GM21381 (cell line): Measurements from ENCODE around the gene PSKH1.
"Not testable (repeated sequence)": the region's sequence is repeated elsewhere in the genome, so short reads cannot be mapped to it uniquely, and the experiment has no call there.

Source experiments
- ATAC-seq: cut with Tn5 transposase; IDR thresholded peaks from one replicate; pipeline ENCODE4 v1.9.1; 2021; ENCODE audit warnings: mild to moderate bottlenecking, moderate library complexity; ENCODE audit not compliant: unreplicated experiment

PSKH1 gene

DNA sequence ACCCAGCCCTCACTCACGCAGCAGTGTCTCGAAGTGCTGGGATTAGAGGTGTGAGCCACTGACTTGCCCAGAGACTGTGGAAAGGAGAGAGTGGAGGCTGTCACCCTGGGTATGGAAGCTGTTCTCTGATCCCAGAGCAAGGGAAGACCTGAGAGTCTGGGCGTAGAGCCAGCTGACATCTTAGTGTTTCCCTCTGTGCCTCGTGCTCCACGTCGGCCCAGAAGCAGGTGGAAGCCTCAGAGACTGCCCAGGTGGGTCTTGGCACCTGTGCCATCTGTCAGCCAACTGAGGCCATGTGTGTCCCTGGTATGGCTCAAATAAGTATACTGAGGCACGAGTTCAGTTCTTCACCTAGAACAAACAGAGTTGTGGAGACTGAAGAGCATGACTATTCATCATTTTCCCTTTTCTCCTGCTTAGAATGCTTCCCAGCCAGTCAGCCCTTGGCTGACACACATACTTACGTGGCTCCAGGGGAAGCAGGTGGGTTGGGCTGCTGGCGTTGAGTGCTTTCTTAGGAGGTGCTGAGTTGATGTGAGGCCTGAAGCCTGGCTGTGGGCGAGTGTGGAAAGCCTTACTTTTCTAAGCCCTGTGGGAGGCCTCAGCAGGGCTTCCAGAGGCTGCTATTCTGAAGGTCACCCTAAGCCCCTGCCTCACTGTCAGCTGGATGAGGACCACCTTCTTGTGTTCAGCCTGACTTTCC lies 30.5 kb downstream of the PSKH1 start:
- ATAC-seq = no peak

DNA sequence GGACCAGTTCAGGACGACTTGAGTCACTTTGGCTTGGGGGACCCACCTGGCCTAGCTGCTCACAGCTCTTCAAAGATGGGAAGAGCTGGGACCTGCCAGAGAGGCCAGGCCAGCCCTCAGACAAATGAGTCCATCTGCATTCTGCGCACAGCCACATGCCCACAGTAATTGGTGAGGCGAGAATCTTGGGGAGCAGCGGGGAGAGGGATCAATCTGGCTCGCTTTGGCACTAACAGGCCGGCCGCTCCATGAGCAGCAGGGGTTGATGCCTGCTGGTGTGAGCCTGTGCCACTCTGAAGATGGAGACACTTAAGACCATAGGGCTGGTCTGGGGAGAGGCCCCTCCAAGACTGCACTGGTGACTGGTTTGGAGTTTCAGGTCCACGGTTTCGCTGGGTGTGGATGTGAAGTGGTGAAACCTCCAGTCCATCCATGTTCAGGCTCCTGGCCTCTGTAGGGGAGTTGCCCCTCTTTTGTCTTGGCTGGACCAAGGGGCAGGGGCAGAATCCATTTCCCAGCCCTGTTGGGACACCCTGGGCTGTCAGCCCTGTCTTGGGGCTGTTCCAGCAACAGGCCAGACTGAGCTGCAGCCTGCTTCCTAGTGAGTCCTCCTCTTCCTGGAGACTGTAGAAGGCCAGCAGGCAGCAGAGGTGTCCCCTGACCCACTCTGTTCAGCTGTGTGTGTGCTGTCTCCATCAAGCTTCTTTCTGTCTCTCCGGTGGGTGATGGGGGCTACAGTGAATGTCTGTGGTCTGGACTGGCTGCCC lies 31.3 kb downstream of the PSKH1 start:
- ATAC-seq = no peak

DNA sequence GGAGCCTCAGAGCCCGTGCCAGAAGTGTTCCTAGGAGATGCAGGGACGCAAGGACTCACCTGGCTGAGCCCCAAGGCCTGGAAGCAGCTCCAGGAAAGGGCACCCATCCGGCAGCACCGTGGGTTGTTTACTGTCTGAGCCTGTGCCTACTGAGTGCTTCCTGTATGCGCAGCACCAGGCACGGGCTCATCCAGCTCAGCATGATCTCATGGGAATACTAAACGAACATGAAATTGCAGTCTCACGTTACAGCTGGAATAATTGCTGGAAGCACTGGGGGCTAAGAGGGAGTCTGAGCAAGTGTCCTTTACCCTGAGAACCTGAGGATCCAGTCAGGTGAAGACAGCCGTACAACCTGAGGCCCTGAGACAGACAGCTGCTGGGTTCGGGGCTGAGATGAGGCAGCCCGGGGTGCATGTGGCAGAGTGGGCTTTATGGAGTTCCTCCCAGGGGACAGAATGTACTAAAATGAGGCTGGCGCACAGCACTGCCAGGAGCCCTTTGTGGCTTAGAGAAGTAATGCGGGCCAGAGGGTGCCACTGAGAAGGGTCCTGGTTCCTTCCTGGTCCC lies 33.2 kb downstream of the PSKH1 start:
- no peak for ATAC-seq

DNA sequence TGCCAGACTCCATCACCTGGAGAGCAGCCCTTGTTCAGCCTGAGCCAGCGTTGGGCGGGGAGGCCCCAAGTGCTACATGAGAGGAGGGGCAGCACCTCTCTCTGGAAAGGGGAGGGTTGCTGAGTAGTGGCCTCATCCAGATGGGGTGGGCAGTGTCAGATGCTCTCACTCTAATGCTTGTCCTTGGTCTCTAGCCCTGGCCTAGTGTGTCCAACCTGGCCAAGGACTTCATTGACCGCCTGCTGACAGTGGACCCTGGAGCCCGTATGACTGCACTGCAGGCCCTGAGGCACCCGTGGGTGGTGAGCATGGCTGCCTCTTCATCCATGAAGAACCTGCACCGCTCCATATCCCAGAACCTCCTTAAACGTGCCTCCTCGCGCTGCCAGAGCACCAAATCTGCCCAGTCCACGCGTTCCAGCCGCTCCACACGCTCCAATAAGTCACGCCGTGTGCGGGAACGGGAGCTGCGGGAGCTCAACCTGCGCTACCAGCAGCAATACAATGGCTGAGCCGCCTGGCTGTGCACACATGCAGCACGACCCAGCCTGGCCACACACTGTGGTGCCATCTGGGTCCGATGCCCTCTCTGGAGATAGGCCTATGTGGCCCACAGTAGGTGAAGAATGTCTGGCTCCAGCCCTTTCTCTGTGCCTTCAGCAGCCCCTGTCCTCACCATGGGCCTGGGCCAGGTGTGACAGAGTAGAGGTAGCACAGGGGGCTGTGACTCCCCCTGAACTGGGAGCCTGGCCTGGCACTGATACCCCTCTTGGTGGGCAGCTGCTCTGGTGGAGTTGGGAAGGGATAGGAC lies 34.3 kb downstream of the PSKH1 start:
- no peak for ATAC-seq

DNA sequence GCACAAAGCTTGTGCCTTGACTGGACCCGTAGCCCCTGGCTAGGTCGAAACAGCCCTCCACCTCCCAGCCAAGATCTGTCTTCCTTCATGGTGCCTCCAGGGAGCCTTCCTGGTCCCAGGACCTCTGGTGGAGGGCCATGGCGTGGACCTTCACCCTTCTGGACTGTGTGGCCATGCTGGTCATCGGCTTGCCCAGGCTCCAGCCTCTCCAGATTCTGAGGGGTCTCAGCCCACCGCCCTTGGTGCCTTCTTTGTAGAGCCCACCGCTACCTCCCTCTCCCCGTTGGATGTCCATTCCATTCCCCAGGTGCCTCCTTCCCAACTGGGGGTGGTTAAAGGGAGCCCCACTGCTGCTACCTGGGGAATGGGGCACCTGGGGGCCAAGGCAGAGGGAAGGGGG lies 35.1 kb downstream of the PSKH1 start:
- no peak for ATAC-seq

DNA sequence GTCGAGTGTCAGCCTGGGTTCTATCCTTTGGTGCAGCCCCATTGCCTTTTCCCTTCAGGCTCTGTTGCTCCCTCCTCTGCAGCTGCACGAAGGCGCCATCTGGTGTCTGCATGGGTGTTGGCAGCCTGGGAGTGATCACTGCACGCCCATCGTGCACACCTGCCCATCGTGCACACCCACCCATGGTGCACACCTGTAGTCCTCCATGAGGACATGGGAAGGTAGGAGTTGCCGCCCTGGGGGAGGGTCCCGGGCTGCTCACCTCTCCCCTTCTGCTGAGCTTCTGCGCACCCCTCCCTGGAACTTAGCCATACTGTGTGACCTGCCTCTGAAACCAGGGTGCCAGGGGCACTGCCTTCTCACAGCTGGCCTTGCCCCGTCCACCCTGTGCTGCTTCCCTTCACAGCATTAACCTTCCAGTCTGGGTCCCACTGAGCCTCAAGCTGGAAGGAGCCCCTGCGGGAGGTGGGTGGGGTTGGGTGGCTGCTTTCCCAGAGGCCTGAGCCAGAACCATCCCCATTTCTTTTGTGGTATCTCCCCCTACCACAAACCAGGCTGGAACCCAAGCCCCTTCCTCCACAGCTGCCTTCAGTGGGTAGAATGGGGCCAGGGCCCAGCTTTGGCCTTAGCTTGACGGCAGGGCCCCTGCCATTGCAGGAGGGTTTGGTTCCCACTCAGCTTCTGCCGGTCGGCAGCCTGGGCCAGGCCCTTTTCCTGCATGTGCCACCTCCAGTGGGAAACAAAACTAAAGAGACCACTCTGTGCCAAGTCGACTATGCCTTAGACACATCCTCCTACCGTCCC lies 35.7 kb downstream of the PSKH1 start:
- no peak for ATAC-seq

DNA sequence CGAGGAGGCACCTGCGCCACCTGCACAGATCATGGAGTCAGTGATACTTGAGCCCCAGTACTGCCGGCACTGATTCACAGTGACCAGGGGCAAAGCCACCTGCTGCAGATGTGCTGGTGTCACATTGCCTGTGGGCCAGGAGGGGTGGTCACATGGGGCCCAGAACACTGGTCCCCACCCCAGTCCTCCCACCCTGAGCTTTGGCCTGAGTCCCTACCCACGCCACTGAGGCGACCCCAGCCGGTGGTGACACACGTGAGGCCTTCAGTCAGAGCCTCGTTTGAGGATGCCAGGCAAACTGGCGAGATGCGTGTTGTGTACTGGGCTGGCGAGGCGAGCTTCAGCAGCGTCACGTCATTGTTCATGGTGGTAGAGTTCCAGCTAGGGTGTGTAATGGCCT lies 37.1 kb downstream of the PSKH1 start:
- ATAC-seq = no peak

DNA sequence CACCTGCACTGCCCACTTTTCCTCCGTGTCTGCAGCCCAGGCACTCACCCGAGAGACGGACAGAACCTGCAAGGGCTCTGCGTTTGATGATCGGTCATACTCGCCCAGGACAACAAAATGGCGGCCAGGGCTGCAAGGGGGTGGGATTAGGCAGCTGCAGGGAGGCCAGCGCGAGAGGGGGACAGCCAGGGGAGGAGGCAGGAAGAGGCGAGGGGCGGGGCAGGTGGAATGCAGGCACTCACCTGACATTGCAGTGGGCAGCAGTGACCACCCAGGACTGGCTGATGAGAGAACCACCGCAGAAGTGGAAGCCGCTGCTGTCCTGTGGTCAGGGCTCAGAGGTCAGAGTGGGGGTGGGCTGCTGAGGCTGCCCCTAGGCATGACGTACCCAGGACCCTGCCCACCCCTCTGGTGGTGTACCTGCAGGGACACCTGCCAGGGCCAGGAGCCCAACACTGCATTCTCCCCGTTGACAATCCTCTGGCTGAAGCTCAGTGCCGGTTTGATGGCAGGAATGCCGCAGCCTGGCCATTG lies 37.7 kb downstream of the PSKH1 start:
- no peak for ATAC-seq

DNA sequence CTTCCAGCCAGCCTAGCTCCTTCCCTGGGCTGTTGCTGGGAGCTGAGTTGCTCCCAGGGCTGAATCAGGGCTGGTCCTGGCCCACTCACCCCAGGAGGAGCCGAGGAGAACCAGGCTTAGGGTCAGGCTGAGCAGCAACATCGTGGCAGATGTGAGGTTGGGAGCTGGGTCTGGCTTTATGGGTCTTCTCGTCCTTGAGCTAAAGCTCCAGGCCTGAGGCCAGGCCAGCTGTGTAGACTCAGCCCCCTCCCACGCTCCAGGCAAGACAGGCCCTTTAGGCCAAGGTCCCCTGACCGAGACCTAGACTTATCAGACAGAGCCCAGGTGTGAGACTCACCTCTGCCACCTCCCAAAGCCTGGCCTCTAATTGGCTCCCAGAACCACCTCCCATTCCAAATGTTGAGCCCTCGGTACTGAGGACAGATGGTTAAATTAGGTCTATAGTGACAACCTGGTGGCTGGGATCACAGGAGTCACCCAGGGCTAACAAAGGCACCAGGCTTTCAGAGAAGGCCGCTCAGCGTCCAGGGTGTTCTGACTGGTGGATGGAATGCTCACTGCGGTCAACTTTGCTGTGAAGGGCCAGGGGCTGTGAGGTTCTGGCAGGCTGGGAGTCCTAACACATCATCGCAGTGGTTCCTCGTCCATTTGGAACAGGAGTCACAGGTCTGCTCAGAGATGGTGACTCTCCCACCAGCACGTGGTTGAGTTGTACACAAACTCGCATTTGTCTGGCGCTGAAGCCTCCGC lies 38.8 kb downstream of the PSKH1 start, which contains the start of gene CTRL:
CTRL (minus strand) TSS at position 151 of the 750 bp plus-strand sequence; CDS start at position 141, 10 bp downstream.
- no peak for ATAC-seq

DNA sequence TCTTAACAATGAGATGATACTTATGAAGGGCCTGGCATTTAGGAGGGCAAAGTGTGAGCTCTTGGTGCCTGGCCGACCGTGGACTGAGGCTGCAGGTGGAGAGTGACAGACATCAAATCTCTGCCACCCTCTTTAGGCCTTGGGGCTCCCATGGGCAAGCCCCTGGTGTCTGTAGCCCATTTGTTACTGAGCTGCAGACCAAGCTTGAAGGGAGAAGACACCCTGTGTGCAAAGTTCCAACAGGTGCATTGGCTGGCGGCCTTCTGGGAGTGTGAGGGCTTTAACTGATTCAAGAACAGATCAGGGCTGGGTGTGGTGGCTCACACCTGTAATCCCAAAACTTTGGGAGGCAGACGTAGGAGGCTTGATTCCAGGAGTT lies 39.4 kb downstream of the PSKH1 start:
- ATAC-seq = no peak

DNA sequence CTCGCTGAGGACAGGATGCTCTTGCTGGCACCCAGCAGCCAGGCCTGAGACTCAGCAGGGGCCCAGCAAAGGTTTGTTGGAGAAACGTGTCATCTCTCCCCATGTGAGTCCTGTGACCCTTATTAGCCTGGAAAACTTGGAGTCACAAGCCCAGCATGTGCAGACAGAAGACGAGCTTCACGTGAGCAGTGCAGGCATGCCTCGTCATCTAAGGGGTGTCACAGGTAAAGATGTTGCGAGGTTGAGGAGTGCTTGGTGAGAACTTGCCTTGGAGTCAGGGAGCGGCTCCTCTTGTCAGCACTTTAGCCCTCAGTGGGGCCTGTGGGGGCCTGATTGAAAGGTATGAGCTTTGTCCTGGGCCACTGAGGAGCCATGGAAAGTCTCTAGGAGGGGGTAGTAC lies 40.8 kb downstream of the PSKH1 start:
- no peak for ATAC-seq

DNA sequence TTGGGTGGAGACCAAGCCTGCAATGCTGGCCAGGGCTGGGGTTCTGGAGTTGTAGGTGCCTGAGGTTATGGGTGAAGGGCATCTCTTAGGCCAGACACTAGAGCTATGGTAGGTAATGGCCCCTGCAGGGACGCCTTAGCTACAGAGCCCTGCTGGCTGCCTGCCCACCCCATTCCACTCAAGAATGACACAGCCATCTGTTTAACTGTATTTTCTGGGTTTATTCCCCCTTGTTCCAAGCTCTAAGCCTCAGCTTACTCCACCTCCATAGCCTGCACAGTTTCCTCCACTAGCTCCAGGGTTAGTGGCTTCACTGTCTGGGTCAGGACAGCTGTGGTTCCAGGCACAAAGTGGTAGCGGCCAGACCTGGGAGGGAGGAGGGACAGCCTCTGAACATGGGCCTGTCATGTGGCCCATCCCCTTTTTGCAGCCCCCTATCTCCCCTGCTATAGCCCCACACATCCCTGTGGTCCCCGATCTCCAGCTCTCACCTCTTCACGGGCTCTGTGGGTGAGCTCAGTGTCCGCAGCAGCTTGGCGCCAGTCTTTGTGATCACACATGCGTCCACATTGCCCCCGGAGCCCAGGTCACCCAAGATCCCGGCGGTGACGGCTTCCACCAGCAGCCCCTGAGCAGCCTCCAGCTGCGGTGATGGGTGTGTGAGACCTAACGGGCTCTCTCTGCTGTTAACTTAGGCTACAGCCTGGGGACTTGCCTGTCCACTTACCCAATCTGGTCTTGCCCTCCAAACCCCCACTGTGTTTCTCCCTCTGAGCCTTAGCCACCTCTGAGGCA lies 41.4 kb downstream of the PSKH1 start:
- no peak for ATAC-seq

DNA sequence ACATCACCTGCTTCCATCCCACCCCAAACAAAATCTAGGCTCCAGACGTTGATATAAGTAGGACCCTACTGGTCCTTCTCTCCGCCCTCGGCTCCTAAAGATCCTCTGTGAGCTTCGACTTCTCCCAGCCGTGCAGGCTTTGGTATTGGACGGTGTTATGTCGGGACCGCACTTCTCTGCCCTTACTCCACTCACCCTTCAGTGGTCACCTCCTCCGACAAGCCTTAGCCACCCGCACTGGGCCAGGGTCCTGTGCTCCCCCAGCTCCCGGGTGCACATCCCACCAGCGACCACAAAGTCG lies 42.0 kb downstream of the PSKH1 start:
- ATAC-seq = no peak

DNA sequence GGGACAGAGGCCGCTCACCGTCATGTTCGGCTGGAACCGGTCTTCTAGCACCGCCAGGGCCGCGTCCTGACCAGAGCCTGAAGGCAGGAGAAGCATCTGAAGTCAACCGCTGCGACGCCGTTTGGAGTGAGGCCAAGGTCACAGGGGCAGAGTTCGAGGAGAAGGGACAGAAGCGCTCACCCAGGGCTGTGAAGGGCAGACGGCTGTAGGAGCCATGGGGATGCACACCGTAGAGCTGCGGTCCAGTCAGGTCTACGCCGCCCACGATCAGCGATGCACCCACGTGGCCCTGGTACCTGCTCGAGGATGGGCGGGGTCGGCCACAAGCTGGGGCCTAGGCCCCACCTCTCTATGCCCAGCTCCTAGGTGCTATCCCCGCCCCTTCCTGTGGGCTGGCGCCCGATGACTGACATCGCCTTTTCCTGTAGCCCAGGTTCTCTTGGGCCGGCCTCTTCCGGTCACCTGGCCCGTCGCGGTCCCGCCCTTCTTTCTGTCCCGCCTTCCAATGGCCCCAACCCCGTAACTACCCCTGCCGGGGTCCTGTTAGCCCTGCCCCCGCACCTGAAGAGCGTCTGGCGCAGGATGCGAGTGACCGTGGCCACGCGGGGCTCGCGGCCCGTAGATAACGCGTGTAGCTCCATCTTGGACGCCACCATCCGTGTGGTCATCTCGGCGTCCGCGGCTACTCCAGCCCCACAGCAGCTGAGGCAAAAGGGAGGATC lies 42.5 kb downstream of the PSKH1 start:
- peak; percentile 91 for ATAC-seq

DNA sequence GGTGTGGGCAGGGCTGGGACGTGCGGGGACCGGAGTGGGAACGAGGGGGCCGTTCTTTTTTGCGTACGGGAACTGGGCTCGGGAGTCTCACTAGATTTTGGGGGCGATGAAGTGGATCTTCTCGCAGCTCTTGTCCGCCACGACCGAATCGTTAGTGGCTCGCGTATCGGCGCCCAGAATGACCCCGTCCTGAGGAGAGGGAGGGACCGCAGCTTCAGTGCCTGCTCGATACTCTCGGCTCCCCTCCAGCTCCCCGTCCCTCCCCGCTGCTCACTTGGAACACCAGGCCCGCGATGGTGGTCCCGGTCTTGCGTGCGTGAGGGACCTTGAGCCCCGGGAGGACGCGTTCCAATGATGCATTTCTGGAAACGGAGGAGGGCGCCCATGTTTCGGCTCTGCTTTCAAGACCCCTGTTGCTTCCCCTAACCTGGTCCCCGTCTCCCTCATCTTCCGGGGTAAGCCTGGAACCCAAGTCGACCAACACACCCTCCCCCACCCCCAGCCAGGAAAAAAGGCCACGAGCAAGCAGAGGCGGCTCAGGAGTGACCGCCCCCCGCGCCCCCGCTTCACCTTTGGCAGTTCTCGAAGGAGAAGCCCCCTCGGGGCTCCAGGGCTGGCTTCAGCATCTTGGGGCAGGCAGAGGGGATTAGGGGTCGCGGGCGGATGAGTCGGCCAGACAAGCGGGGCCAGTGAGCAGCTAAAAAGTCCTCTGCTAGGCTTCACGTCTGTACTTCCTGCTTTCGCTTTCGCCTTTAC lies 43.2 kb downstream of the PSKH1 start, which contains the start of gene PSMB10:
PSMB10 (minus strand) TSS at position 727 of the 756 bp plus-strand sequence; CDS start at position 626, 101 bp downstream.
- ATAC-seq = peak; percentile 3

DNA sequence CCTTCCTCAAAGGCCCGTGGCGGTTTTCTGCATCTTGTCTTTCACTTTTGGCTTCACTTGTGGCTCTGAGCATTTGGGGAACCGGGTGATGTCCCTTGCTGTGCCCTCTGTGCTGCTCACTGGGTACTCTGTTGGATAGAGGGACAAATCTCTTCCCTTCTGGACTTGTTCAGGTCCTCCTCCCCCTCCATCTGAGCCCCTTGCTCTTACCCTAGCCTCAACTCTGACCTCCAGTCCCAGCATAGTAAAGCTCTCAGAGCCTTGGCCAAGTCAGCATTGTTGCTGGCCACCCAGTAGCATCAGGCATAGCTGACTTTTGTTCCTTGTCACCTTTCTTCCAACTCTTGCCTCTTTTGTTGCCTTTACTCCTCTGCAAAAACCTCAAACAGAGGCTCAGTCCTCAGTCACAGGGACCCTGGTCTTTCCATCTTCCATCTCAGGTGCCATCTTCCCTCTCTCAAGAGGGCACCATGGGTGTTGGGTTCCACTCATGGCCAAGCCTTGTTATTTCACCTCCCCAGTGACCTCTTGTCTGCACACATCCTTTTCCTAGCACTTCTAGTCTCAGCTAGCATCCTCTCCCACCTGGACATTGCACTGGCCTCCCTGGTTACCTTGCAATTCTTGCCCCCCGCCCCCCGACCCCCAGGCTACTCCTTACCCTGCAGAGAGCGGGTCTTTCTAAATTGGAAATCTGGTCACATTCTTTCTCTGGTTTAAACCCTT lies 44.0 kb downstream of the PSKH1 start:
- peak; percentile 51 for ATAC-seq

DNA sequence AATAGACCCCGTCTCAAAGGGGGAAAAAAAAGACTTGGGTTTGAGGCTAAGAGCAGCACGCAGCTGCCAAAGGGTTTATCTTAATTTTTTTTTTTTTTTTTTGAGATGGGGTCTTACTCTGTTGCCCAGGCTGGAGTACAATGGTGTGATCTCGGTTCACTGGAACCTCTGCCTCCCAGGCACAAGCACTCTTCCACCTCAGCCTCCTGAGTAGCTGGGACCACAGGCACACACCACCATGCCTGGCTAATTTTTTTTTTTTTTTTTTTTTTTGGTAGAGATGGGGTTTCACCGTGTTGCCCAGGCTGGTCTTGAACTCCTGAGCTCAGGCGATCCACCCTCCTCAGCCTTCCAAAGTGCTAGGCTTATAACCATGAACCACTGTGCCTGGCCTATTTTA lies 44.7 kb downstream of the PSKH1 start:
- ATAC-seq = not testable (repeated sequence)
